ENCODE results near the gene SHISAL1.

Gene SHISAL1

GRCh38 chr22:44286646-44287045 is 26.1 kb downstream of the SHISAL1 start:
- no peaks in the 10 kb centered on the region for H4K20me1 ChIP-seq (ENCODE audit: insufficient read depth, low read length)
- H3F3A ChIP-seq (ENCODE audit: insufficient read depth, low read length): no peaks in the 10 kb centered on the region
- H3K4me3 ChIP-seq (ENCODE audit: low read depth, low read length, poor library complexity, severe bottlenecking): no peak overlapping the region
- H3K36me3 ChIP-seq (ENCODE audit: insufficient read depth, low read length): no peaks in the 10 kb centered on the region
- H3K9ac ChIP-seq (ENCODE audit: low read length): no peak overlapping the region
- no peak overlapping the region for H2AFZ ChIP-seq (ENCODE audit: low read length)
- H3K9me3 ChIP-seq (ENCODE audit: low read length): no peaks in the 10 kb centered on the region
- H3K27me3 ChIP-seq (ENCODE audit: insufficient read depth, low read length): 0 out of 2 replicates have a peak, but pooled peaks cover 5% of the 10 kb centered on the region
- TF ChIP-seq EZH2 (IDR thresholded peaks at IDR 0.05; ENCODE audit: borderline replicate concordance, low read length) (no peak), CTCF (IDR thresholded peaks at IDR 0.05; ENCODE audit: low read length) (no peak)
- no peaks in the 10 kb centered on the region for H3K9me2 ChIP-seq (ENCODE audit: low read depth, low read length)
- H3K4me1 ChIP-seq (ENCODE audit: insufficient read depth, low read length, severe bottlenecking): no peaks in the 10 kb centered on the region
- no peak overlapping the region for H3K27ac ChIP-seq (ENCODE audit: low read depth, low read length, poor library complexity, severe bottlenecking)
- no peaks in the 10 kb centered on the region for H3K79me2 ChIP-seq (ENCODE audit: insufficient read depth, low read length)
- no peak overlapping the region for H3K4me2 ChIP-seq (ENCODE audit: low read length)

- H3K9me3 ChIP-seq (ENCODE audit: low read length): no peaks in the 10 kb centered on the region
- no peak overlapping the region for H3K9ac ChIP-seq (ENCODE audit: low read length)
- H3K4me1 ChIP-seq (ENCODE audit: insufficient read depth, low read length, severe bottlenecking): no peaks in the 10 kb centered on the region
- no peak overlapping the region for H3K4me3 ChIP-seq (ENCODE audit: low read depth, low read length, poor library complexity, severe bottlenecking)
- no peaks in the 10 kb centered on the region for H3F3A ChIP-seq (ENCODE audit: insufficient read depth, low read length)
- H3K27ac ChIP-seq (ENCODE audit: low read depth, low read length, poor library complexity, severe bottlenecking): no peak overlapping the region
- H3K36me3 ChIP-seq (ENCODE audit: insufficient read depth, low read length): no peaks in the 10 kb centered on the region
- no peak overlapping the region for H2AFZ ChIP-seq (ENCODE audit: low read length)
- no peaks in the 10 kb centered on the region for H3K9me2 ChIP-seq (ENCODE audit: low read depth, low read length)
- H4K20me1 ChIP-seq (ENCODE audit: insufficient read depth, low read length): no peaks in the 10 kb centered on the region
- no peaks in the 10 kb centered on the region for H3K79me2 ChIP-seq (ENCODE audit: insufficient read depth, low read length)
- no peak for TF ChIP-seq EZH2 (IDR thresholded peaks at IDR 0.05; ENCODE audit: borderline replicate concordance, low read length)
- no peak for TF ChIP-seq CTCF (IDR thresholded peaks at IDR 0.05; ENCODE audit: low read length)
- no peaks in the 10 kb centered on the region for H3K27me3 ChIP-seq (ENCODE audit: insufficient read depth, low read length)
- no peak overlapping the region for H3K4me2 ChIP-seq (ENCODE audit: low read length)
Observed at GRCh38 chr22:44284711-44285110, 28.0 kb downstream of the SHISAL1 start.

- Histone ChIP-seq H3K4me3 (ENCODE audit: low read depth, low read length, poor library complexity, severe bottlenecking) (no peak overlapping the region), H2AFZ (ENCODE audit: low read length) (no peak overlapping the region), H3K4me2 (ENCODE audit: low read length) (no peak overlapping the region), H3K36me3 (ENCODE audit: insufficient read depth, low read length) (no peaks in the 10 kb centered on the region), H3F3A (ENCODE audit: insufficient read depth, low read length) (no peaks in the 10 kb centered on the region), H4K20me1 (ENCODE audit: insufficient read depth, low read length) (no peaks in the 10 kb centered on the region), H3K9me2 (ENCODE audit: low read depth, low read length) (no peaks in the 10 kb centered on the region), H3K9ac (ENCODE audit: low read length) (no peak overlapping the region), H3K4me1 (ENCODE audit: insufficient read depth, low read length, severe bottlenecking) (no peaks in the 10 kb centered on the region), H3K79me2 (ENCODE audit: insufficient read depth, low read length) (no peaks in the 10 kb centered on the region), H3K27me3 (ENCODE audit: insufficient read depth, low read length) (no peaks in the 10 kb centered on the region), H3K9me3 (ENCODE audit: low read length) (no peaks in the 10 kb centered on the region), H3K27ac (ENCODE audit: low read depth, low read length, poor library complexity, severe bottlenecking) (no peak overlapping the region)
- TF ChIP-seq EZH2 (IDR thresholded peaks at IDR 0.05; ENCODE audit: borderline replicate concordance, low read length): no peak
- no peak for TF ChIP-seq CTCF (IDR thresholded peaks at IDR 0.05; ENCODE audit: low read length)
Observed at GRCh38 chr22:44281768-44282637, 30.7 kb downstream of the SHISAL1 start.
